Right atrium auricular region (tissue), 2 donors: ENCODE results near the gene ATP11C. TPM values are rescaled to one million over a fixed set of nuclear protein-coding genes. Genes with fewer than 3 reads are reported as not detected.

ENCODE experiments used
- DNase-seq: peaks from one replicate; pipeline ENCODE4 v3.0.0-alpha.2; 2019; ENCODE audit warnings: low spot score
- H3K27ac ChIP-seq, 2 donors: fragments of 200-600 bp; sonication (generic); 1 replicate in 1 of 2; 2 replicates in 1 of 2; pipeline ENCODE4 v1.5.1; 2016 to 2019
- H3K27me3 ChIP-seq, 2 donors: fragments of 200-600 bp; sonication (generic); one replicate each; pipeline versions ENCODE4 v1.5.1 to v1.6.0; 2017 to 2019
- H3K36me3 ChIP-seq: fragments of 200-600 bp; sonication (generic); one replicate; pipeline ENCODE4 v1.5.1; 2016
- H3K4me1 ChIP-seq, 2 donors: fragments of 200-600 bp; sonication (generic); one replicate each; pipeline versions ENCODE4 v1.5.1 to v1.6.0; 2017 to 2019
- H3K4me3 ChIP-seq, 2 donors: fragments of 200-600 bp; sonication (generic); 1 replicate in 1 of 2; 2 replicates in 1 of 2; pipeline ENCODE4 v1.5.1; 2017 to 2019; ENCODE audit warnings: mild to moderate bottlenecking in 1 of 2, moderate library complexity in 1 of 2
- H3K9me3 ChIP-seq, 2 donors: fragments of 200-600 bp; sonication (generic); one replicate each; pipeline ENCODE4 v1.5.1; 2019
- total RNA-seq, 2 donors: library from RNA; depleted of rRNA; stranded (reverse); fragments of >200 nt; gene quantifications; one replicate each; pipeline ENCODE4 v1.1.0, GENCODE V29; 2016
- TF ChIP-seq, protein P1 (sequence below), 2 donors: fragments of 200-600 bp; sonication (generic); IDR thresholded peaks; one replicate each; pipeline ENCODE4 v1.5.1; 2019; ENCODE audit warnings: antibody characterized with exemption in 2 of 2

ATP11C gene
- total RNA-seq, 2 donors from 2014 or later = 6.5 to 6.7 TPM

DNA sequence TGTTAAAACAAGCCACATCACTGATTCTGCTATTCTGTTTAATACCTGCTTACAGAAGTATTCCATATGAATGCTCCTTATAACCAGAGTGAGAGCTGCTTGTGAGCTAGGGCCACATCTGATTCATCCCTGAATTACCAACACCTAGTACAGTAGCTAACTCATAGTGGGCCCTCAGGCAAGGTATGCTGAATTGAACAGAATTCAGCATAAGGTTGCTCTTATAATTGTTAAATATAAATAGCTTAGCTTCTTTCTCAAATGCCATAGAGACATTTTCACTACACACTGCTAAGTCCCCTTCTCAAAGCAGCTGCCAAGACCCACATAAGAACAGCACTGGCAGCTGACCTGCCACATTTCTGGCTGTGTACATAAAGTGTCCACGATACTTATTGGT, 197.9 kb downstream of the ATP11C start:
- Histone ChIP-seq H3K4me1 (no peaks in the 10 kb centered on the region), H3K4me3 (no peak overlapping the region), H3K9me3 (no peaks in the 10 kb centered on the region), H3K36me3 (no peaks in the 10 kb centered on the region), H3K27ac (no peak overlapping the region), H3K27me3 (peaks cover 0 to 3% of the 10 kb centered on the region in 2 donors)
- DNase-seq = no peak
- TF ChIP-seq, protein P1, sequence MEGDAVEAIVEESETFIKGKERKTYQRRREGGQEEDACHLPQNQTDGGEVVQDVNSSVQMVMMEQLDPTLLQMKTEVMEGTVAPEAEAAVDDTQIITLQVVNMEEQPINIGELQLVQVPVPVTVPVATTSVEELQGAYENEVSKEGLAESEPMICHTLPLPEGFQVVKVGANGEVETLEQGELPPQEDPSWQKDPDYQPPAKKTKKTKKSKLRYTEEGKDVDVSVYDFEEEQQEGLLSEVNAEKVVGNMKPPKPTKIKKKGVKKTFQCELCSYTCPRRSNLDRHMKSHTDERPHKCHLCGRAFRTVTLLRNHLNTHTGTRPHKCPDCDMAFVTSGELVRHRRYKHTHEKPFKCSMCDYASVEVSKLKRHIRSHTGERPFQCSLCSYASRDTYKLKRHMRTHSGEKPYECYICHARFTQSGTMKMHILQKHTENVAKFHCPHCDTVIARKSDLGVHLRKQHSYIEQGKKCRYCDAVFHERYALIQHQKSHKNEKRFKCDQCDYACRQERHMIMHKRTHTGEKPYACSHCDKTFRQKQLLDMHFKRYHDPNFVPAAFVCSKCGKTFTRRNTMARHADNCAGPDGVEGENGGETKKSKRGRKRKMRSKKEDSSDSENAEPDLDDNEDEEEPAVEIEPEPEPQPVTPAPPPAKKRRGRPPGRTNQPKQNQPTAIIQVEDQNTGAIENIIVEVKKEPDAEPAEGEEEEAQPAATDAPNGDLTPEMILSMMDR (IDR thresholded peaks at IDR 0.05) = no peak

DNA sequence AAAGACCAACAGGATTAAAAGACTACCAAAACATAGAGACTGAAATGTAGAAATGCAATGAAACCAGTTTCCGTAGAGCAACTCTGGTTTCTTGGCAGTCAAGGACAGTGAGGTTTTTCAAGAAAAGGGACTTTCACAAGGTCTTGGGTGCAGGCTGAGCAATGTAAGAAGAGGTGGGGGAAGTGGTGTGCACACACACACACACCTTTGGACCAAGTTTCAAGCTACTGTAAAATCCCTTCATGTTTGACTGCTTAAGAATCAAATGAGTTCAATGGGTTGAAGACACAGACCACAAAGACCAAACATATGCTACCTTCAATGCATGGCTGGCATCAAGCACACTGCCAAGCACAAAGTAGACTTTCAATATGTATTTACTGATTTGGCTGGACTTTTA, 207.1 kb downstream of the ATP11C start:
- no peak for DNase-seq
- no peak overlapping the region for H3K27ac ChIP-seq
- no peak overlapping the region for H3K4me3 ChIP-seq
- no peaks in the 10 kb centered on the region for H3K27me3 ChIP-seq
- H3K9me3 ChIP-seq = no peaks in the 10 kb centered on the region
- TF ChIP-seq, protein P1 (IDR thresholded peaks at IDR 0.05) = no peak
- H3K36me3 ChIP-seq = no peaks in the 10 kb centered on the region
- H3K4me1 ChIP-seq = no peaks in the 10 kb centered on the region

DNA sequence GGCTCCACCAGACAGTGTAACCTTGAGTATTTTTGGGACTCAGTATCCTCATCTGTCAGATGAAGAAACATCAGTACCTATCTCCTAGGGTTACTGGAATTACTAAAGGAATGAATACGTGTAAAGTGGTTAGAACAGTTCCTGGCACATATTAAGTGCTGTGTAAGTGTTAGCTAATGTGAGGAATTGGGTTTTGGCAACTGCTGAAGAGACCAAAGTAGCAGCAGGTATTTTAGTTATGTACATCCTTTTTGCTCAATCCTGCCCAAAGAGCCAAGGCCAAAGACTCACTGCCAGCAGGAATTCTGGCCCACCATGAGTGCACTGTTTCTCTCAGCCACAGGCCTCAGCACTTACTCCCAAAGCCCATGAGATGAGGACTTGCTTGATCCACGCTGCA, 208.2 kb downstream of the ATP11C start:
- Histone ChIP-seq H3K4me3 (no peak overlapping the region), H3K9me3 (no peaks in the 10 kb centered on the region), H3K27me3 (no peaks in the 10 kb centered on the region), H3K4me1 (no peaks in the 10 kb centered on the region), H3K27ac (no peak overlapping the region), H3K36me3 (no peaks in the 10 kb centered on the region)
- TF ChIP-seq, protein P1 (IDR thresholded peaks at IDR 0.05) = no peak
- no peak for DNase-seq

DNA sequence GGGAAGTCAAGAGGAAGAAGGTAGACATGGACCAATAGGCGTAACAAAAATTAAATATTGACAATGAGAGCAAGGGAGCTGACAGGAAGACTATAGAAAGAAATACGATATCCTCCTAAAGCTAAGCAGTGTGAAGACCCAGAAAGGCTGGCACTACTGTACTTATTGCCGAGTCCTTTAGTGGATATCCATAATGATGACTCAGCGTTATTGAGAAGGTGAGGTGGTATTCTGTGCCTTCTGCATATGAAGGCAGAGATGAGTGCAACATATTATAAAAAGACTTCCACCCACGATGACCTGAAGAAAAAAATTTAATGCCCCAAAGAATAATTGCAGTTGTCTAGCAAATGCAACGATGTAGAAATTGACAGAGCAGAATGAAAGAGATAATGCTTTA, 211.9 kb downstream of the ATP11C start:
- no peak for DNase-seq
- Histone ChIP-seq H3K27ac (no peak overlapping the region), H3K27me3 (no peaks in the 10 kb centered on the region), H3K36me3 (no peaks in the 10 kb centered on the region), H3K4me1 (no peaks in the 10 kb centered on the region), H3K4me3 (no peak overlapping the region), H3K9me3 (no peaks in the 10 kb centered on the region)
- TF ChIP-seq, protein P1 (IDR thresholded peaks at IDR 0.05) = no peak

DNA sequence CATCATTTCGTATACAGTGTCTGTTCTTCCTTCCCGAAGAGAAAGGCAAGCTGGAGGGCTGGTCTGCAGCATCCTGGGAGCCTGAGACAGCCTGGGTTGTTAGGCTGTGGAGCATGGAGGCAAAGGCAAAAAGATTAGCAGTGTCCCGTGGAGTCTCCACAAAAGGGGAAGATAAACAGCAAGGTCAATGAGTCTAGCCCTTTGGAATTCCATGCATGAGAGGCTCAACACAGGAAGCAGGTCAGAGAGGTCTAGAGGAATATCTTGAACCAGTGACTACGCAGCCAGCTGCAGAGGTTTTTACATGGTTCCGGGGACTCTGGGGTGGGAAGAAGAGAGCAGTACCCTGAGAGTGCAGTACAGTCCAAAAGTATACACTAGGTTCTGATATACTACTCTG, 212.7 kb downstream of the ATP11C start:
- H3K27ac ChIP-seq = no peak overlapping the region
- no peaks in the 10 kb centered on the region for H3K4me1 ChIP-seq
- no peak overlapping the region for H3K4me3 ChIP-seq
- TF ChIP-seq, protein P1 (IDR thresholded peaks at IDR 0.05) = no peak
- no peaks in the 10 kb centered on the region for H3K9me3 ChIP-seq
- no peak for DNase-seq
- no peaks in the 10 kb centered on the region for H3K36me3 ChIP-seq
- no peaks in the 10 kb centered on the region for H3K27me3 ChIP-seq

DNA sequence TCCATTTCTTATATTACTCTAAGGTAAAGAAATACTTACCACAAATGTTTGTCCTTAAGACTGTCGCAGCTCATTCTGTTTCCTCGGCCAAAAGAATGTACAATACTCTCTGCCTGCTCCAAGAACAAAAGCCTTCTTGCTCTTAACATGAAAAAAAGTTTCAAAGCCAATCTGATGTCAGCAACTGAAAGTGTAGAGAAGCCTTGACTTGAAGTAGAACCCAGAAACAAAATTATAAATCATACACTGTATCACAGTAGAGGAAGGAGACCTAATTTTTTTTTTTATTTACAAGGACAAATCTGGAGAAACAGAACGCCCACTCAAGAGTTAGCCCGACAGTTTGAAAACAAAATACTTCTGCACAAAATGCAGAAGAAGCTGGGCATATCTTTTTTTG, 224.8 kb downstream of the ATP11C start, which contains the start of gene MCF2:
Gene MCF2, minus strand, starts transcription at position 101 of the 400 bp plus-strand sequence. CDS start 56,423 bp downstream, outside the sequence.
- Histone ChIP-seq H3K9me3 (no peaks in the 10 kb centered on the region), H3K4me1 (no peaks in the 10 kb centered on the region), H3K36me3 (no peaks in the 10 kb centered on the region), H3K27ac (no peak within 1 kb of the TSS), H3K27me3 (no peaks in the 10 kb centered on the region), H3K4me3 (no peak within 1 kb of the TSS)
- no peak for DNase-seq
- TF ChIP-seq, protein P1 (IDR thresholded peaks at IDR 0.05) = no peak
